Pancreas (tissue), 10 donors: ENCODE data around the gene TTC3. TPM values are rescaled to one million over a fixed set of nuclear protein-coding genes. Genes with fewer than 3 reads are reported as not detected.
"Not testable (repeated sequence)": the region's sequence is repeated elsewhere in the genome, so short reads cannot be mapped to it uniquely, and the experiment has no call there.

Experiments used
- ATAC-seq, 4 donors: fragments of 200-7000 bp; cut with Tn5 transposase; one replicate each; pipeline versions ENCODE4 v1.8.0 to v1.9.1; 2020; ENCODE audit warnings: mild to moderate bottlenecking in 4 of 4, moderate library complexity in 4 of 4
- DNase-seq, 6 donors: peaks; one replicate each; pipeline ENCODE4 v3.0.0-alpha.2; 2020
- FAIRE-seq: peaks from 2 replicates; lab custom pipeline; 2012; peaks lifted over from hg19 to GRCh38; lab: Jason Lieb, UNC
- H3K27ac ChIP-seq, 4 donors: fragments of 200-600 bp; sonication (generic); 1 replicate in 3 of 4; 2 replicates in 1 of 4; pipeline versions ENCODE4 v1.5.0 to v1.8.0; 2020
- H3K27me3 ChIP-seq, 4 donors: fragments of 200-600 bp; one replicate each; pipeline ENCODE4 v1.8.0; 2021
- H3K36me3 ChIP-seq, 3 donors: fragments of 200-600 bp; sonication (generic) in 1 of 3; one replicate each; pipeline versions ENCODE4 v1.5.0 to v1.8.0; 2020 to 2021
- H3K4me1 ChIP-seq, 3 donors: fragments of 200-600 bp; one replicate each; pipeline ENCODE4 v1.8.0; 2021
- H3K4me3 ChIP-seq, 4 donors: fragments of 200-600 bp; sonication (generic) in 2 of 4; one replicate each; pipeline versions ENCODE4 v1.5.0 to v1.8.0; 2020 to 2021
- H3K9me3 ChIP-seq, 4 donors: fragments of 200-600 bp; one replicate each; pipeline ENCODE4 v1.8.0; 2021
- WGBS, 2 donors: extraction: QIAGEN DNeasy Blood & Tissue Kit; methylation state at CpG; one replicate each; pipeline ENCODE4 v1.1.7; 2013; 5-methylcytosine and 5-hydroxymethylcytosine counted together
- intact Hi-C, 3 donors: fragments of 100-400 bp; cut with DNase I; formaldehyde crosslinking; loops; one replicate each; pipeline versions ENCODE4 v1.11.1 to v1.14.2; 2022
- polyA plus RNA-seq, 2 donors: library from polyadenylated mRNA; stranded (reverse); fragments of 200-250 nt; gene quantifications; one replicate each; pipeline ENCODE4 v1.2.3, GENCODE V29; 2013
- total RNA-seq, 6 donors: library from RNA; stranded (reverse); fragmentation: NEBNext Ultra II Directional in 4 of 6; extraction: Animal tissue kit (Norgen Biotek cat#: 25700) in 4 of 6; gene quantifications; one replicate each; pipeline versions ENCODE4 v1.2.1 to v1.2.4, GENCODE V29; 2021 to 2023
- TF ChIP-seq, protein P1 (sequence below), 4 donors: fragments of 200-600 bp; sonication (generic) in 3 of 4; IDR thresholded peaks; one replicate each; pipeline versions ENCODE4 v1.5.0 to v1.8.0; 2021; ENCODE audit warnings: antibody characterized with exemption in 4 of 4
- donor health status: healthy with polysubstance abuse.
- donor health status: DM: no; HTN: no; CAD: no; lungs with moderate emphysema.
- donor health status: DM: no; HTN: no; CAD: no.
- donor health status: control.
- donor health status: control.
- donor health status: Bipolar disorder and iron deficiency.
- donor health status: DM: yes; HTN: yes; CAD: no.
- donor health status: DM: no; HTN: no; CAD: no.
- donor health status: DM: no; HTN: no; CAD: no.
- donor health status: DM: yes; HTN: yes; CAD: no.

The TTC3 gene
- total and polyA plus RNA-seq, 8 donors, result 24.6 to 103 (median 62.8) TPM

GRCh38 chr21:37032293-37032692, 40.8 kb upstream of the TTC3 start:
- intact Hi-C loops, result no loop called here
- WGBS, 2 donors, result 57 to 77% methylated on average over 5 of the region's 5 CpGs
- ATAC-seq, result no peak
- TF ChIP-seq, protein P1, sequence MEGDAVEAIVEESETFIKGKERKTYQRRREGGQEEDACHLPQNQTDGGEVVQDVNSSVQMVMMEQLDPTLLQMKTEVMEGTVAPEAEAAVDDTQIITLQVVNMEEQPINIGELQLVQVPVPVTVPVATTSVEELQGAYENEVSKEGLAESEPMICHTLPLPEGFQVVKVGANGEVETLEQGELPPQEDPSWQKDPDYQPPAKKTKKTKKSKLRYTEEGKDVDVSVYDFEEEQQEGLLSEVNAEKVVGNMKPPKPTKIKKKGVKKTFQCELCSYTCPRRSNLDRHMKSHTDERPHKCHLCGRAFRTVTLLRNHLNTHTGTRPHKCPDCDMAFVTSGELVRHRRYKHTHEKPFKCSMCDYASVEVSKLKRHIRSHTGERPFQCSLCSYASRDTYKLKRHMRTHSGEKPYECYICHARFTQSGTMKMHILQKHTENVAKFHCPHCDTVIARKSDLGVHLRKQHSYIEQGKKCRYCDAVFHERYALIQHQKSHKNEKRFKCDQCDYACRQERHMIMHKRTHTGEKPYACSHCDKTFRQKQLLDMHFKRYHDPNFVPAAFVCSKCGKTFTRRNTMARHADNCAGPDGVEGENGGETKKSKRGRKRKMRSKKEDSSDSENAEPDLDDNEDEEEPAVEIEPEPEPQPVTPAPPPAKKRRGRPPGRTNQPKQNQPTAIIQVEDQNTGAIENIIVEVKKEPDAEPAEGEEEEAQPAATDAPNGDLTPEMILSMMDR (IDR thresholded peaks at IDR 0.05), result no peak
- H3K9me3 ChIP-seq, result no peaks in the 10 kb centered on the region
- no peaks in the 10 kb centered on the region for H3K27me3 ChIP-seq
- no peak overlapping the region for H3K4me3 ChIP-seq
- H3K4me1 ChIP-seq, result no peaks in the 10 kb centered on the region
- no peak for FAIRE-seq
- H3K27ac ChIP-seq, result no peak overlapping the region
- DNase-seq, result no peak
- H3K36me3 ChIP-seq, result no peaks in the 10 kb centered on the region

GRCh38 chr21:37032877-37033471, 40.1 kb upstream of the TTC3 start:
- intact Hi-C loops, result no loop called here
- FAIRE-seq (peak; percentile 68), ATAC-seq (no peak), DNase-seq (no peak)
- Histone ChIP-seq H3K9me3 (no peaks in the 10 kb centered on the region), H3K4me3 (no peak overlapping the region), H3K36me3 (no peaks in the 10 kb centered on the region), H3K4me1 (no peaks in the 10 kb centered on the region), H3K27ac (no peak overlapping the region), H3K27me3 (no peaks in the 10 kb centered on the region)
- WGBS, 2 donors, result 71 to 87% methylated on average over 4 of the region's 4 CpGs
- TF ChIP-seq, protein P1 (IDR thresholded peaks at IDR 0.05), result no peak

DNA sequence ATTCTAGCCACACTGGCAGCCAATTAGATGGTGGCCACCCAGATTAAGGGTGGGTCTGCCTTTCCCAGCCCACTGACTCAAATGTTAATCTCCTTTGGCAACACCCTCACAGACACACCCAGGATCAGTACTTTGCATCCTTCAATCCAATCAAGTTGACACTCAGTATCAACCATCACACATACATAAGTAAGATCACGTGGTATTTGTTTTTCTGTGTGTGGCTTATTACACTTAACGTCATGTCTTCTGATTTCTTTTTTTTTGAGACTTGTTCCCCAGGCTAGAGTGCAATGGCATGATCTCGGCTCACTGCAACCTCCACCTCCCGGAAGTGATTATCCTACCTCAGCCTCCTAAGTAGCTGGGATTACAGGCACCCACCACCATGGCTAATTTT, 38.7 kb upstream of the TTC3 start:
- WGBS, 2 donors, result 71 to 81% methylated on average over 4 of the region's 4 CpGs
- H3K36me3 ChIP-seq, H3K4me1 ChIP-seq, H3K27me3 ChIP-seq, H3K9me3 ChIP-seq, H3K4me3 ChIP-seq, H3K27ac ChIP-seq, FAIRE-seq, intact Hi-C loops, ATAC-seq, DNase-seq: not testable (repeated sequence)

GRCh38 chr21:37036177-37036576, 36.9 kb upstream of the TTC3 start:
- H3K9me3 ChIP-seq, result no peaks in the 10 kb centered on the region
- WGBS, 2 donors, result 88 to 91% methylated on average over 4 of the region's 4 CpGs
- H3K36me3 ChIP-seq, result no peaks in the 10 kb centered on the region
- no peak overlapping the region for H3K4me3 ChIP-seq
- ATAC-seq, result no peak
- TF ChIP-seq, protein P1 (IDR thresholded peaks at IDR 0.05), result no peak
- no peak overlapping the region for H3K27ac ChIP-seq
- intact Hi-C loops, result no loop called here
- FAIRE-seq, result no peak
- no peaks in the 10 kb centered on the region for H3K4me1 ChIP-seq
- H3K27me3 ChIP-seq, result no peaks in the 10 kb centered on the region
- DNase-seq, result no peak

- no peaks in the 10 kb centered on the region for H3K36me3 ChIP-seq
- H3K4me3 ChIP-seq, result no peak overlapping the region
- TF ChIP-seq, protein P1 (IDR thresholded peaks at IDR 0.05), result no peak
- no peak for FAIRE-seq
- ATAC-seq, result no peak
- intact Hi-C loops, result no loop called here
- 66 to 73% methylated on average over 9 of the region's 9 CpGs for WGBS, 2 donors
- no peak overlapping the region for H3K27ac ChIP-seq
- H3K9me3 ChIP-seq, result no peaks in the 10 kb centered on the region
- no peaks in the 10 kb centered on the region for H3K27me3 ChIP-seq
- H3K4me1 ChIP-seq, result no peaks in the 10 kb centered on the region
- DNase-seq, result no peak
Observed at GRCh38 chr21:37039411-37040075, 33.5 kb upstream of the TTC3 start.
